ENCODE results near the gene ALDOC. TPM values are rescaled to one million over a fixed set of nuclear protein-coding genes. Genes with fewer than 3 reads are reported as not detected.
A peak's percentile ranks its signal among the peaks of the same experiment; 100 is the strongest.

ALDOC gene
- total RNA-seq, 1 donor from 2014 or later: 38.6 TPM

DNA sequence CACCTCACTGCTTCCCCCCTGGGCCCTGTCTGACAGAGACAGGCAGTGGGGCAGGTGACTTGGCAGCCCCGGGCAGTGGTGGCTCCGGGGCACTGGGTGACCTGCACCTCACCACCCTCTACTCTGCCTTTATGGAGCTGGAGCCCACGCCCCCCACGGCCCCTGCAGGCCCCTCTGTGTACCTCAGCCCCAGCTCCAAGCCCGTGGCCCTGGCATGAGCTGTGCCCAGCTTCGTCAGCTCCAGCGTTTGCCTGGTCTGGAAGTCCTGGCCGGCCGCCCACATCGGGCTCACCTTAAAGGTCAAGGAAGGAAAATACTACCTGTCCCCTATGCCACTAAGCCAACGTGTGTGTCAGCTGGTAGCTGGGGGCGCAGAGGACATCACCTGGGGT, 39.5 kb downstream of the ALDOC start:
- Histone ChIP-seq H3K27me3 (no peaks in the 10 kb centered on the region), H3K9me3 (ENCODE audit: low read depth) (no peaks in the 10 kb centered on the region), H3K9ac (no peak overlapping the region), H2AFZ (replicated peaks) (no peak overlapping the region), H3K36me3 (no peaks in the 10 kb centered on the region), H3K27ac (no peak overlapping the region), H3K4me1 (no peaks in the 10 kb centered on the region), H3K4me3 (no peak overlapping the region), H3F3A (ENCODE audit: low read depth) (no peaks in the 10 kb centered on the region), H3K79me2 (ENCODE audit: low read depth) (no peaks in the 10 kb centered on the region), H4K20me1 (ENCODE audit: low read depth) (no peaks in the 10 kb centered on the region), H3K4me2 (no peak overlapping the region)
- no peak for DNase-seq (ENCODE audit: low spot score)
- peak overlapping the region; percentile 46 for H3K4me3 Mint-ChIP-seq
- no peaks in the 10 kb centered on the region for H3K36me3 Mint-ChIP-seq
- H3K9me3 Mint-ChIP-seq: no peaks in the 10 kb centered on the region
- H3K27me3 Mint-ChIP-seq (ENCODE audit: insufficient read depth, low read depth): peaks cover 5% of the 10 kb centered on the region
- H3K27ac Mint-ChIP-seq: no peak overlapping the region
- peaks cover 4% of the 10 kb centered on the region for H3K4me1 Mint-ChIP-seq
- TF ChIP-seq, protein P1, sequence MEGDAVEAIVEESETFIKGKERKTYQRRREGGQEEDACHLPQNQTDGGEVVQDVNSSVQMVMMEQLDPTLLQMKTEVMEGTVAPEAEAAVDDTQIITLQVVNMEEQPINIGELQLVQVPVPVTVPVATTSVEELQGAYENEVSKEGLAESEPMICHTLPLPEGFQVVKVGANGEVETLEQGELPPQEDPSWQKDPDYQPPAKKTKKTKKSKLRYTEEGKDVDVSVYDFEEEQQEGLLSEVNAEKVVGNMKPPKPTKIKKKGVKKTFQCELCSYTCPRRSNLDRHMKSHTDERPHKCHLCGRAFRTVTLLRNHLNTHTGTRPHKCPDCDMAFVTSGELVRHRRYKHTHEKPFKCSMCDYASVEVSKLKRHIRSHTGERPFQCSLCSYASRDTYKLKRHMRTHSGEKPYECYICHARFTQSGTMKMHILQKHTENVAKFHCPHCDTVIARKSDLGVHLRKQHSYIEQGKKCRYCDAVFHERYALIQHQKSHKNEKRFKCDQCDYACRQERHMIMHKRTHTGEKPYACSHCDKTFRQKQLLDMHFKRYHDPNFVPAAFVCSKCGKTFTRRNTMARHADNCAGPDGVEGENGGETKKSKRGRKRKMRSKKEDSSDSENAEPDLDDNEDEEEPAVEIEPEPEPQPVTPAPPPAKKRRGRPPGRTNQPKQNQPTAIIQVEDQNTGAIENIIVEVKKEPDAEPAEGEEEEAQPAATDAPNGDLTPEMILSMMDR (IDR thresholded peaks at IDR 0.05): no peak
- TF ChIP-seq EZH2 (IDR thresholded peaks at IDR 0.05): no peak
- TF ChIP-seq EZH2phosphoT487 (IDR thresholded peaks at IDR 0.05): no peak

DNA sequence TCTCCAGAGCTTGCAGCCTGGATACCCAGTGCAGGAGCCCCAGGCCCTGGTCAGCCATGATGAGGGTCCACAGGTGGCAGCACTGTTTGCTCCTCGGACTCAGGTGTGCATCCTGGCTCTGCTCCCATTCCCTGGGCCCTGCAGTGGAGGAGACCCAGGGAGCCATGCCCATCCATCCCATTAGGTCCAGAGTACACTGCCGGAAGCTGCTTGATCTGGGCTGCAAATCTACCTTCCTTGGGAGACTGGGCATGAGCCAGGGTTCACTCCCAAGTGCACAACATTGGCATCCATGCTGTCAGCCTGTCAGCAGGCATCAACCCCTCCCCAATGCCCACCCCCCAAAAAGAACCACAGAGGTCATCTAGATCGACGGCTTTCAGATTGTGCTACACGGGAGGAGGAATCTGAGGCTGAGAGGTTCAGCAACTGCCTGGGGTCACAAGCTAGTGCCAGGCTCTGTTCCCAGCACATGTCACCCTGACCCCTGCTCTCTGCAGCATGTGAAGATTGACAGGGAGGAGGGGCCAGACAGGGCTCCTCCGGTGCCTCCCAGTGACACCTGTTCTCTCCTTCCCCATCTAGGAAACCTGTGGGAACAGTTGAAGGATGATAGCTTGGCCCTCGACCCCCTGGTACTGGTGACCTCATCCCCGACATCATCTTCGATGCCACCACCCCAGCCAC, 40.0 kb downstream of the ALDOC start:
- Histone ChIP-seq H3K27ac (no peak overlapping the region), H3K9ac (no peak overlapping the region), H3K4me3 (no peak overlapping the region), H3K9me3 (ENCODE audit: low read depth) (no peaks in the 10 kb centered on the region), H3K36me3 (no peaks in the 10 kb centered on the region), H3K4me2 (no peak overlapping the region), H4K20me1 (ENCODE audit: low read depth) (no peaks in the 10 kb centered on the region), H3K79me2 (ENCODE audit: low read depth) (no peaks in the 10 kb centered on the region), H2AFZ (replicated peaks) (no peak overlapping the region), H3K27me3 (no peaks in the 10 kb centered on the region), H3F3A (ENCODE audit: low read depth) (no peaks in the 10 kb centered on the region), H3K4me1 (no peaks in the 10 kb centered on the region)
- Mint-ChIP-seq H3K27ac (no peak overlapping the region), H3K27me3 (ENCODE audit: insufficient read depth, low read depth) (peaks cover 5% of the 10 kb centered on the region), H3K4me3 (peak overlapping the region; percentile 46), H3K9me3 (no peaks in the 10 kb centered on the region), H3K4me1 (peaks cover 6% of the 10 kb centered on the region), H3K36me3 (no peaks in the 10 kb centered on the region)
- no peak for DNase-seq (ENCODE audit: low spot score)
- TF ChIP-seq, protein P1 (IDR thresholded peaks at IDR 0.05): no peak
- no peak for TF ChIP-seq EZH2phosphoT487 (IDR thresholded peaks at IDR 0.05)
- TF ChIP-seq EZH2 (IDR thresholded peaks at IDR 0.05): no peak

DNA sequence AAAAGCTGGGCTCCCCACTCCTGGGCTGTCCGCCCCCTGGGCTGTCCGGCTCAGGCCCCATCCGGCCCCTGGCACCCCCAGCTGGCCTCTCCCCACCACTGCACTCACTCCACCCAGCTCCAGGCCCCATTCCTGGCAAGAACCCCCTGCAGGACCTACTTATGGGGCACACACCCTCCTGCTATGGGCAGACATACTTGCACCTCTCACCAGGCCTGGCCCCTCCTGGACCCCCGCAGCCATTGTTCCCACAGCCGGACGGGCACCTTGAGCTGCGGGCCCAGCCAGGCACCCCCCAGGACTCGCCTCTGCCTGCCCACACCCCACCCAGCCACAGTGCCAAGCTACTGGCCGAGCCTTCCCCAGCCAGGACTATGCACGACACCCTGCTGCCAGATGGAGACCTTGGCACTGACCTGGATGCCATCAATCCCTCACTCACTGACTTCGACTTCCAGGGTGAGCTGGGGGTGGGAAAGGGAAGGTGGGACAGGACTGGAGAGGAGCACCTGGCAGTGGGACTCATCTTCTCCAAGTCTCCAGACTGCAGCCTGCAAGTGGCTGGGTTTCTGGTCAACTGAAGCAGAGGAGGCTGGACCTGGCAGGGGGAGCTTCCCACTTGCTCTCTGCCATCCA, 41.8 kb downstream of the ALDOC start:
- Histone ChIP-seq H3K4me3 (no peak overlapping the region), H3K27ac (no peak overlapping the region), H2AFZ (replicated peaks) (no peak overlapping the region), H4K20me1 (ENCODE audit: low read depth) (no peaks in the 10 kb centered on the region), H3K4me2 (no peak overlapping the region), H3K4me1 (no peaks in the 10 kb centered on the region), H3K9me3 (ENCODE audit: low read depth) (no peaks in the 10 kb centered on the region), H3F3A (ENCODE audit: low read depth) (no peaks in the 10 kb centered on the region), H3K27me3 (no peaks in the 10 kb centered on the region), H3K36me3 (no peaks in the 10 kb centered on the region), H3K79me2 (ENCODE audit: low read depth) (no peaks in the 10 kb centered on the region), H3K9ac (no peak overlapping the region)
- H3K27me3 Mint-ChIP-seq (ENCODE audit: insufficient read depth, low read depth): peaks cover 7% of the 10 kb centered on the region
- H3K4me3 Mint-ChIP-seq: no peak overlapping the region
- no peaks in the 10 kb centered on the region for H3K9me3 Mint-ChIP-seq
- H3K27ac Mint-ChIP-seq: no peak overlapping the region
- DNase-seq (ENCODE audit: low spot score): no peak
- H3K36me3 Mint-ChIP-seq: no peaks in the 10 kb centered on the region
- peaks cover 7% of the 10 kb centered on the region for H3K4me1 Mint-ChIP-seq
- TF ChIP-seq EZH2phosphoT487 (IDR thresholded peaks at IDR 0.05) (no peak), EZH2 (IDR thresholded peaks at IDR 0.05) (no peak)
- TF ChIP-seq, protein P1 (IDR thresholded peaks at IDR 0.05): no peak
